Fibroblast of skin of right quadriceps (primary cell): ENCODE data around the gene CCDC88B.

Experiments
- DNase-seq: peaks from one replicate; pipeline ENCODE4 v3.0.0-alpha.2; 2013

The CCDC88B gene

DNA sequence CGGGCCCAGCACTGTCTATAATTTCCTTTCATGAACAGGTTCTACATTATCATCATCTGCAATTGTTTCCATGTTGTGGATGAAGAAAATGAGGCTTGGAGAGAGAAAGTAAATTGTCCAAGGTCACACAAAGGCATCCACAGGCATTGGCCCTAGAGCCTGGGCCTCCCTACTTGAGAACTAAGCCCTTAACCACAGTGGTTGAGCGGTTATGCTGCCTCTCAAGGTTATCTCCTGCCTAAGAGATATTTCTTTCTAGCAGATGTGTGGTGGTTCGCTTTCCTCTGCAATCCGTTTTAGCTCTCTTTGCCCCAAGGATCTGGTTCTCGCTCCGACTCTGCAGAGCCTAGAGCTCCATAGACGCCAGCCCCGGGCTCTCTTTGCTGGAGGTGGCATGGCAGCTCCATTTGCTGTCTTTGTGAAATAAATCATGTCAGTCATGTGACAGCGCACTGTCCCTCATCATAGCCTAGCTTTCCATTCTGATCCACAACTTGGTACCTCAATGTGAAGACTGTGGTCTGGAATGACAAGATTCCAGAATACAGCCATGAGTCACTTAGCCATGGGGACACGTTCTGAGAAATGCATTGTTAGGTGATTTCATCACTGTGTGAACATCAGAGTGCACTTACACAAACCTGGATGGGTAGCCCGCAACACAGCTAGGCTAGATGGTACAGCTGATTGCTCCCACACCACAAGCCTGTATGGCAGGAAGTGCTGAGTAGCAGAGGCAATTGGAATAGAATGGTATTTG, 46.1 kb downstream of the CCDC88B start:
- DNase-seq: peak; percentile 55

DNA sequence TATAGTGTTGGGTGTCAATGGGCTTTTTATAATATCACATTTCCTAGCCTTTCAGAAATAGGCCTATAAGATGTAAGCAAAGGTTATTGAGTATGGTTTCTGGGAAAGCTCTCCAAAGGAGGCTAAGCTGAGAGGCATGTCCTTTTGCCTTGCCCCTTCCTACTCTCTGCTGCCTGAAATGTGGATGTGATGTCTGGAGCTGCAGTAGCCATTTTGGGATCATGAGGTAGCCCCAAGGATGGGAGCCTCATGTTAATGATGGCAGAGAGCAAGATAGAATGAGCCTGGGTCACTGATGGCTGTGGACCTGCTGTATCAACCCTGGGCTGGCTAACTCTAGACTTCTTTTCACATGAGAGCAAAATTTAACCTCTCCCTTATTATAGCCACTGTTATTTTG, 47.9 kb downstream of the CCDC88B start:
- DNase-seq: no peak

DNA sequence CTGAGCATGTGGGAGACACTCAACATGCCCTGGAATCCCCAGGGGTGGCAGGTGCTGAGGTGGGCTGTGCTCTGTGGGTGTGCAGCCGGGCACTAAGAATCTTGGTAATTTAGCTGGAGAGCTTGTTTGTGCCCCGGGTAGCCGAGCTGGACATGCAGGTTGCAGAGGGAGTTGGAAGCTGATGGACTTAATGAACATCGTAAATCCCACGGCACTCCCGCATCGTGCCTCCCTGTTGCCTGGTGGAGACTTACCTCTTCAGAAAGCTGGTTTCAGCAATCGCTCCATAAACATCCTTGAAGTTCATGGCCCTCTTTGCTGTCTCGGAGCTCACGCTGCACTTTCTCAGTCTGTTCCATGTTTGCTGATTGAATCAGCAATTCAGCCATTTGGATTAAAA, 48.9 kb downstream of the CCDC88B start:
- DNase-seq: no peak

DNA sequence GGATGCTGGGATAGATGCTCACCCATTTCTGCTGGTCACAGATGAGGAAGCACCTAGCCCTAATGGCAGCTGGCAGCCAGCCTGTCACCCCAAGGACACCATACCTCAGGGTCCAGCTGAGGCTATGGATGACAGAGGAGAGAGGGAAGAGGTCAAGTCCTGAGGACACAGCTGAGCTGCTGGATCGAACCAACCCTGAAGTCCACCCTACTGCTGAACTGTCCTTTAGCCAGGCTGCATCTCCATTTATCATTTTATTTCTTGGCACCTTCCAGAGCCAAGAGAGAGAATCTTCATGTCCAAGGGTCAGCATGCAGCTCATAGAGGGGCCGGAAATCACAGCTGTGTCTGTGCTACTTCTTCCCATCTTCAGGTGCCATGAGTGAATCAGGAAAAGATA, 49.8 kb downstream of the CCDC88B start:
- DNase-seq: no peak

DNA sequence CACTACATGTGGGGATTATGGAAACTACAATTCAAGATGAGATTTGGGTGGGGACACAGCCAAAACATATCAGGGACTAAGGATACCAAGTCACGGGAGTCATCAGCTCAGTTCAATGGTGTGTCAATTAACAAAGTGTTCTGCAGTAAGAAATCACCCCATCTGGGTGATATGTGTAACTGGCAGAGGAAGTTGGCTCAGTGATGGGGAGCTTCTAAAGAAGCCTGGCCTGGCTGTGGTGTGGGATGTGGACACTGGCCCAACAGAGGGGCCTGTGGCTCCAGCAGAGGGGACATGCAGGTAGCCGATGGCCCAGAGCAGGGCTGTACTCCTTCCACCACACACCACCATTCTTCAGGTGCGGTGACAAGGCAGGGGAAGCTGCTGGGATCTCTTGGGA, 50.6 kb downstream of the CCDC88B start:
- no peak for DNase-seq

DNA sequence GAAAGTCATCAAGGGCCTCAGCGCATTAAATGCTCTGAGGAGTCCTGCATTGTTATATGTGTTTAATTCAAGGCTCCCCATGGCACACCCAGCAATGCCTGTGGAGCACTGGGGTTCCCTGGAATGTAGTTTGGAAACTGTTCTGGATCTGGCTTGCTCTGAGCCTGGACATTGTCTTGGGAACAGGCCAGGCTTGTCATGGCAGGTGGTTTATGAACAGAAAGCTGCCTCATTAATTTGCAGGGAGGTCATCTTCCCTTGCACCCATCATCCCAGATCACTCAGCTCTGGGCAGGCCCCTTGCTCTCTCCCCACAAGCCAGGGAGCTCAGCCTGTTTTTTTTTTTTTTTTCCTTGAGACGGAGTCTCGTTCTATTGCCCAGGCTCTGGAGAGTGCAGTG, 51.8 kb downstream of the CCDC88B start:
- no peak for DNase-seq

DNA sequence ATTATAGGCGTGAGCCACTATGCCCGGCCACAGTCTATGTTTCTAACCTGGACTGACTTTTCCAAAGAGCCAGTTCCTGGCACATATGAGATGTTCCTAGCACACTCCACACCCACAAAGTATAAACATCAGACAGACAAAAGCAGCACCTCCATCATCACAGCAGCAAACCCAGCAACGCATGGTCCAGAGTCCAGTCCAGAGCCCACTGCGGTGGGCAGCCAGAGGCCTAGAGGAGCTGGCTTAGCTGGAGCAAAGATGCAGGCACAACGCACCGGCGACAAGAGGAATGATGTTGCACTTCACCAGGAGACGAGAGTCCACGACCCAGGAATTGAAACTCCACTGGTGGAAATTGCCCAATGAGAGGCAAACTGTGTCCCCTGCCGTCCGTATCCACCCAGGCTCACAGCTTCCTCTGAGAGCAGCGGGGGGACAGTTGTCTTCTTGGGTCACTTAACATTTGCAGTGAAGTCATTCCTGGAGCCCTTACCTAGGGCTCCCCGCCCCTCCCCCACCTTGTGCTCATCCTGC, 55.6 kb downstream of the CCDC88B start:
- no peak for DNase-seq

DNA sequence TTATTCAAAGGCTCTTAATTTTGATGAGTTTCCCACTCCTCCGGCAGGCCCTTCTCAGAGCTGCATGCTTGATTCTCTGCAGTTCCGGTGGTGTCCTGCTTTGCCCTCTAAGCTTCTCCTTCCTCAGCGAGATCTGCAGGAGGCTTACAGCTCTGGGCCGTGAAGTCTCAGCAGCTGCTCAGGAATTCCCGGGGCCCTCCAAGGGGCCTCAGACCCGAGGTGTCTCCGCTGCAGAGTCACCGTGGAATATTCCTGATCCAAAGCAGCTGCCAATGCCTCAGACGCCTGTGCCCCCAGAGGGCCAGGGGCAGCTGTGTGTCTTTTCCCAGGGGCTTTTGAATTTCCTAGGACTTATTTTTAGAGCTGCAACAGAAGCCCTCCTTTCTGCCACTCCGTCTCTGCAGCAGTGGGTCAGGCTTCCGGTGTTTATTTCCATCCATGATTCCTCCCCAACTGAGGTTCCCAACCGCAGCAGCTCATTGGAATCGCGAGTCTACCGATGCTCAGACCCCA, 56.1 kb downstream of the CCDC88B start:
- DNase-seq: peak; percentile 33

DNA sequence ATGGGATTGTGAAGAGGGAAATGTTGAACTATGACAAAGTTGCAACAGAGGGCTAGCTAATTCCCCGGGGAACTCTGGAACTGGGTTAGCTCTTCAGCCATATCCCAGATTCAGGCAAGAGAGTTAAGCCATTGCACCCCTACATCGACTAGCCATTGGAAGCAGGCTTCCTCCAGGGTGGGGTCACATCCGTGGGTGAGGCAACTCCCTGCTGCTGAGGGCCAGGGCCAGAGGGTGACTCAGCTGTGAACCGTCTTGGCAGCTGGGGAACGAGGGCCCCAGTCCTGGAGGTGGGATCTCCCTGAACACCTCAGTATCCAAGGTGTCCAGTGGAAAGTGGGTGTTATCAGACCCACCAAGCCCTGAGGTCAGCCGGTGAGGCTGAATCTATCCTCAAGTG, 60.1 kb downstream of the CCDC88B start:
- DNase-seq: no peak

DNA sequence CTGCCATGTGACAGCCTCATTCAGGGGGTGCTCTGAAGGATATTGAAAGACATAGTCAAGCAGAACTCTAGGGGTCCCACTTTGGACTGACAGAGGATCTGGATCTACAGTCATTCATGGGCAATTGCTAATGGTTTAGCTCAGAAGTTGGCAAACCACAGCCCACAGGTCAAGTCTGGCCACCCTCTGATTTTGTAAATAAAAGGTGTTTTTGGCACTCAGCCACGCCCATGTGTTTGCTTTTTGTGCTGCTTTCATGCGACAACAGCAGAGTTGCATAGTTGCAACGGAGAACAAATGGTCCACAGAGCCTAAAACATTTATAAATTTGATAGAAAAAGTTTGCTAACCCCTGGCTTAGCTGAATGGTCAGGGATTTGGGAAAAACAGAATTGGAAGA, 60.7 kb downstream of the CCDC88B start:
- no peak for DNase-seq

DNA sequence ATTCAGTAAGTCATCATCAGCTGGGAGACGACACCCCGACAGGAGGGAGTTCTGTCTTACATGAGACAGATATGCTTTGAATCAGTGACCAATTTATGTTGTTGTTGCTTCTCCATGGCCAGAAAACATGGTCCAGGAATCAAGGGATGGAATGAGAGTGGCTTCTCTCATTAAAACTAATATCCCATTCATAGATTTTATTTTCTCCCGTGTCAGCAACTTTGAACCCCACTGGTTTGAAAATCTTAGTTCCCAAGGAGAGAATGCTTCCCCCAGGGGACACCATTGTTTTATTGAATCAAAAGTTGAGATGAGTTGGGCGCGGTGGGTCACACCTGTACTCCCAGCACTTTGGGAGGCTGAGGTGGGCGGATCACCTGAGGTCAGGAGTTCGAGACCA, 61.8 kb downstream of the CCDC88B start:
- DNase-seq: no peak

DNA sequence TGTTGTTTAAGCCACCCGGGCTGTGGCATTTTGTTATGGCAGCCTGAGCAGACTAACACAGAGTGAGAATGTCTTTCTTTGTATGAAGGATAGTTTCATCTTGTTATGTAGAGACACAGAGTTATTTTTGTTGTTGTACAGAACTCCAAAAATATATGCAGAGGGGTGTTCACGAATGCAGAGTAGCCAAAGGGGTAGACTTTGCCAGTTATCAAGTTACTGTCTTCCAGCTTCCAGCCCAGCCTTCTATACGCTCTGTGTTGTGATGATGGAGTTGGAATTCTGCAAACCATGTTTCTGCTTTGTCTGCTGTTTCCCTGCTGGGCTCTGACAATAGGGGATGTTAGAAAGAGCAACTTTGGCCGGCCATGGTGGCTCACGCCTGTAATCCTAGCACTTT, 63.1 kb downstream of the CCDC88B start:
- no peak for DNase-seq

DNA sequence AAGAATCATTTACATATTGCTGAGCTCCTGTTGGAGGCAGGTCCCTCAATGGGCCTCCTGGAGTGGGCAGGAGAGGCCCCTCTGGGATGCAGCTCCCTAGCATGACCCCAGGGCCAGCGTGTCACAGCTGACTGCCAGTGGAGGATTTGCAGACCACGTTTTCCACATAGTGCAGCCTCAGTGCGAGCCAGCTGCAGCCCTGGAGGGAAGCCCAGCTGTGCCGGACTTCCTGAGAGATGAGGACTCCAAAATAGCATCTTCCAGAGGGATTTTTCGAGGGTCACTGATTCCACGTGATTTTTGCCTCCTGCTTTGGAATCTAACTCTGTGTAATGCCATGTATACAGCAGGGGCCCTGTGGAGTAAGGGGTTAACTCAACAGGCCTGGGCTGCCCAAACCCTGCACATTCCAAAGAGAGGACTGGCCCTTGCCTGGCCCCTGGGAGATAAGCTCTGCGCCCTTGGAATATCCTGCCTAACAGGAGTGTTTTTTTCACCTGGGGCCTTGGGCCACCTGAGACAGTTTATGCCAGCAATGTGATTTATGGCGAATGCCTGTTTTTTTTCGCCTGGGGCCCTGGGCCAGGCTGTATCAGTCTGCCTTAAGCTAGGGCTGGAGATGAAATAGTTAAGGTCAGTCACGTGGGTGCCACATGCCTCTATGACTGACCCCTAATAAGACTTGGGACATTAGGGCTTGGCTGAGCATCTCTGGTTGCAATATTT, 66.4 kb downstream of the CCDC88B start:
- no peak for DNase-seq
